HG03175 (cell line): ENCODE measurements around the gene SEC14L6.
"Not testable (repeated sequence)": the region's sequence is repeated elsewhere in the genome, so short reads cannot be mapped to it uniquely, and the experiment has no call there.

ENCODE experiments used
- ATAC-seq: cut with Tn5 transposase; IDR thresholded peaks from one replicate; pipeline ENCODE4 v1.9.1; 2021; ENCODE audit warnings: mild to moderate bottlenecking, moderate library complexity; ENCODE audit not compliant: unreplicated experiment

Gene SEC14L6

GRCh38 chr22:30546616-30547015, at the start of gene SEC14L6:
SEC14L6 (minus strand) TSS chr22:30546741; CDS start chr22:30546682, 59 bp downstream.
- ATAC-seq: no peak

GRCh38 chr22:30596199-30596598, 49.7 kb upstream of the SEC14L6 start:
- ATAC-seq: no peak

- ATAC-seq: not testable (repeated sequence)
Observed at GRCh38 chr22:30592360-30592713, 45.8 kb upstream of the SEC14L6 start.

DNA sequence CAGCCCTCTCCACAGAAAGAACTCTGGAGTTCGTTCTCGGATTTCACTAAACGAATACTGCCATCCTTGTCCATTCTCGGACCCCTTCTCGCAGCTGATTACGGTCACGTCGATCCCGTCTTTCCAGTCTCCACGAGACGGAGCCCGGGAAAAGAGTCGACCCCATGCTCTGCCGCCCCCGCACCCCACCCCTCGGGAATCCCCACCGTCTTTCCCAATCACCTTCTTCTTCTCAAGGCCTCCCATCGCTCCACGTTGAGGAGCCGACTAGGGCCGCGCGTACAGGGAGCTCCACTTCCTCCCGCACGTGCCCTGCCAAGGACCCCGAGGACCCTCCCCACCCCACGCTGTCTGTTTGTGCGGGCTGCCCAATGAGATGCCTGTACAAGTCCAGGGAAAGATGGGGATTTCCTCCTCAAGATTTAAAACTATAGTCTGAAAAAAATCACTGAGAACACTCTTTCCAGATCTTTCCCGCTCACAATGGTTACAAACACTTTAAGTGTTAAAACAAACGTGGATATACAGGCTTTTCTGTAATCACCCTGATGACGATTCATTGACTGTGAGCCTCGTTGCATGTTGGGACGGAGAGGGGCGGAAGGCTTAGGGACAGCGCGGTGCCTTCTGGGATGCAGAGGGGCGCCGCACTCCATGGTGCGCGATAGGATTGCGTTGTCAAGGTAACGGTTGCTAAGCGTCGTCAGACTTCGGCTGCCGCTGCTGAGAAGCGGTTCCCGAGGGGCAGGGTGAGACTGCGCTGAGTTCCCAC, 45.2 kb upstream of the SEC14L6 start, which contains the start of gene PES1:
TSS of gene PES1 (minus strand) at position 323 of the 772 bp plus-strand sequence. CDS start at position 246, 77 bp downstream.
- ATAC-seq: peak; percentile 96

- no peak for ATAC-seq
Observed at GRCh38 chr22:30591191-30591587, 44.6 kb upstream of the SEC14L6 start.

- no peak for ATAC-seq
Observed at GRCh38 chr22:30586414-30586813, 39.9 kb upstream of the SEC14L6 start.

GRCh38 chr22:30584441-30584840, 37.9 kb upstream of the SEC14L6 start:
- no peak for ATAC-seq

- no peak for ATAC-seq
Observed at GRCh38 chr22:30582788-30583545, 36.4 kb upstream of the SEC14L6 start.

GRCh38 chr22:30582051-30582450, 35.5 kb upstream of the SEC14L6 start:
- ATAC-seq: no peak

- ATAC-seq: no peak
Observed at GRCh38 chr22:30580896-30581295, 34.4 kb upstream of the SEC14L6 start.

GRCh38 chr22:30578481-30578880, 31.9 kb upstream of the SEC14L6 start:
- ATAC-seq: no peak

DNA sequence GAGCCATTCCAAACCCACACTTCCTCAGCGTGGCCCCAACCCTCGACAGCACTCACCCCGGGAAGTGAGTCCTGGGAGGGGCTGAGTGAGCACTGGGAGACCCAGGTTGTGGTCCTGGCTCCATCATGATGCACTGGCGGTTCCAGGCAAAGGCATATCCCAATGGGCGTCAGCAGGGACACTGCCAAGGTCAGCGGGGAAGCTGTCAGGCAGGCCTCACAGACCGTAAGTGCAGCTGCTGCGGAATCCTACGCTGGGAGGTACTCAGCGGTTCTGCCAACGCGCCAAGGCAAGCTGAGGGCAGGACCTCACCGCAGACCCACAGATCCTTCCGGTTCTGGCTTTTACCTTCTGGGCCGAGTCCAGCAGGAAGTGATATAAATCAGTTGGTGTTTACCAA, 29.3 kb upstream of the SEC14L6 start:
- no peak for ATAC-seq

DNA sequence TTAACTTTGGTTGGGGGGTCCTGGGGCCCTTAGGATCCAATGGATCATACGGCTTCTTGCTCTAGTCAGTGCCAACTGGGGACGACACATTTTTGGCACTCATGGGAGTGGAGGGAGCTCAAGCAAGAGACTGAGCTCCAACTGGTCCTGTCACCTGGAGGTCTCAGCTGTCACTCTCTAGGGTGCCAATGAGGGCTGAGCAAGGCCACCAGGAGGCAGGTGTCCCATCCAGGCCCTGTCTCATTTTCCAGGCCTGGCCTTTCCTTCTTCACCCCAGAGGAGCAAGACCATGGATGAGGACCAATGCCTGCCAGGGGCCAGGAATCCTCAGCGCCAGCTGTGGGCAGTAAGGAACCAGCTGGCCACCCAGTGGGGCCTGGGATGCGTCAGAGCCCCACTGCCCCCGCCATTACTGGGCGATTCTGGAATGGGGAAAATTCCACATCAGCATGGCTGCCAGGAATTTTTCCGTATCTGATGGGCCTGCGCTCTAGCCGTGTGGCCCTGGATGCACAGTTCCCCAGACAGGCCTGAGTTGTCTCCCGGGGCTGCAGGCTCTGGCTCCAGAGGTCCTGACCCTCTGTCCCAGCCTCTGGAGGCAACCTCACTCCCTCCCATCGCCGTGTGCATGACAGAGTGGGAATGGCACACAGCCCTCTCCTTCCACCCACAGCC, 28.6 kb upstream of the SEC14L6 start:
- ATAC-seq: no peak

GRCh38 chr22:30574095-30574981, 27.8 kb upstream of the SEC14L6 start, which contains the start of gene GAL3ST1:
GAL3ST1 (minus strand) TSS chr22:30574665; CDS start chr22:30557392, 17,273 bp downstream.
- ATAC-seq: no peak

GRCh38 chr22:30573594-30574094, 27.1 kb upstream of the SEC14L6 start:
- ATAC-seq: no peak

- no peak for ATAC-seq
Observed at GRCh38 chr22:30572840-30573593, 26.5 kb upstream of the SEC14L6 start.

- ATAC-seq: no peak
Observed at GRCh38 chr22:30572210-30572609, 25.7 kb upstream of the SEC14L6 start.

DNA sequence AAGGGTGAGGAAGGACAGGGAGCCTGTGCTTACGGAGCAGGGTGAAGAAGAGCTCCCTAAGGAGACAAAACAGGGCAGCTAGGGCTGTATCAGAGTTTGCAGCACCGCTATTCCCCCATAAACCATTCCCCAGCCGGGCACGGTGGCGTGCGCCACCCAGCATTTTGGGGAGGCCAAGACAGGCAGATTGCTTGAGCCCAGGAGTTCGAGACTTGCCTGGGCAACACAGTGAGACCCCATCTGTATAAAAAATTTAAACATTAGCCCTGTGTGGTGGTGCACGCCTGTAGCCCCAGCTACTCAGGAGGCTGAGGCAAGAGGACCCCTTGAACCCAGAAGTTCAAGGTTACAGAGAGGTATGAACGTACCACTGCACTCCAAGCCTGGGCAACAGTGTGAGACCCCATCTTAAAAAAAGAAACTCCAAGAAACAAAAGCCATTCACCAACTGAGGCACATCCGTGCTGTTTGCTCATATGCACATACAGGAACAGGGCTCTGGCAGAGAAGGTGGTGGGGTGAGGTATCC, 23.2 kb upstream of the SEC14L6 start:
- no peak for ATAC-seq

DNA sequence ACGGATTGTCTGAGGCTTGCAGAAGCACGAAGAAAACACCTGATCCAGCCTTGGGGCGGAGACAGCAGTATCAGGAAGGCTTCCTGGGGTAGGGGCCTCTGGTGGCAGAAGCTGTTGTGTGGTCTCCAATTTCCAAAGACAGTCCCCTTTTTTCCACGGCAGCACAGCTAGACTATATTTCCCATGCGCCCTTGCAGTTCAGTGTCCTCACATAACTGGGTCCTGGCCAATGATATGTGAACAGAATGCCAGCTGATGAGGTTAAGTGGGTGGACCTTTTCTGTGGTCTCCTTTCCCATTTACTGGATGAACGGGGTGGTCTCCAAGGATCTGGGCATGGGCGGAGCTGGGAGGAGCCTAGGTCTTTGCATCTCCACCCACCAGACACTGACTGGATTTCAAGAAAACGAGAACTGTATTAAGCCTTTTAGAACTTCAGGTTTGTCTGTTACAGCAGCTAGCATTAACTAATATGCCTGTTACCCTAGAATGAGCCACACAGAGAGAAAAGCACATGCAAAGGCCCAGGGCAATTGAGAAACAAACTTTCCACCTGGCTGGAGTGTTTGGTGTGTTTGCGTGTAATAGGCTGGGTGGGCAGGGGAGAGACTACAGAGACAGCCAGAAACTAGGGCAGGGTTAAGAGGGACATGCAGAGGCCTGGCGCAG, 21.7 kb upstream of the SEC14L6 start:
- no peak for ATAC-seq
